ENCODE measurements around the gene MAPK6. TPM values are rescaled to one million over a fixed set of nuclear protein-coding genes. Genes with fewer than 3 reads are reported as not detected.
"Not testable (repeated sequence)": the region's sequence is repeated elsewhere in the genome, so short reads cannot be mapped to it uniquely, and the experiment has no call there.

The MAPK6 gene
- total RNA-seq, 1 experiment from 2014 or later = 83.2 TPM

- TF ChIP-seq AFF4 (CRISPR knock-in tag; IDR thresholded peaks at IDR 0.05; ENCODE audit: borderline replicate concordance) (no peak), SOX15 (CRISPR knock-in tag; IDR thresholded peaks at IDR 0.05) (no peak), NR1H2 (CRISPR knock-in tag; IDR thresholded peaks at IDR 0.05) (no peak), STAT6 (CRISPR knock-in tag; conservative IDR thresholded peaks at IDR 0.05; ENCODE audit: low read depth) (no peak), E2F4 (CRISPR knock-in tag; IDR thresholded peaks at IDR 0.05; ENCODE audit: borderline replicate concordance, low read depth) (no peak), ZNF263 (CRISPR knock-in tag; IDR thresholded peaks at IDR 0.05; ENCODE audit: low read depth) (no peak), RELA (CRISPR knock-in tag; IDR thresholded peaks at IDR 0.05; ENCODE audit: borderline replicate concordance) (no peak)
- TF ChIP-seq, protein P1, sequence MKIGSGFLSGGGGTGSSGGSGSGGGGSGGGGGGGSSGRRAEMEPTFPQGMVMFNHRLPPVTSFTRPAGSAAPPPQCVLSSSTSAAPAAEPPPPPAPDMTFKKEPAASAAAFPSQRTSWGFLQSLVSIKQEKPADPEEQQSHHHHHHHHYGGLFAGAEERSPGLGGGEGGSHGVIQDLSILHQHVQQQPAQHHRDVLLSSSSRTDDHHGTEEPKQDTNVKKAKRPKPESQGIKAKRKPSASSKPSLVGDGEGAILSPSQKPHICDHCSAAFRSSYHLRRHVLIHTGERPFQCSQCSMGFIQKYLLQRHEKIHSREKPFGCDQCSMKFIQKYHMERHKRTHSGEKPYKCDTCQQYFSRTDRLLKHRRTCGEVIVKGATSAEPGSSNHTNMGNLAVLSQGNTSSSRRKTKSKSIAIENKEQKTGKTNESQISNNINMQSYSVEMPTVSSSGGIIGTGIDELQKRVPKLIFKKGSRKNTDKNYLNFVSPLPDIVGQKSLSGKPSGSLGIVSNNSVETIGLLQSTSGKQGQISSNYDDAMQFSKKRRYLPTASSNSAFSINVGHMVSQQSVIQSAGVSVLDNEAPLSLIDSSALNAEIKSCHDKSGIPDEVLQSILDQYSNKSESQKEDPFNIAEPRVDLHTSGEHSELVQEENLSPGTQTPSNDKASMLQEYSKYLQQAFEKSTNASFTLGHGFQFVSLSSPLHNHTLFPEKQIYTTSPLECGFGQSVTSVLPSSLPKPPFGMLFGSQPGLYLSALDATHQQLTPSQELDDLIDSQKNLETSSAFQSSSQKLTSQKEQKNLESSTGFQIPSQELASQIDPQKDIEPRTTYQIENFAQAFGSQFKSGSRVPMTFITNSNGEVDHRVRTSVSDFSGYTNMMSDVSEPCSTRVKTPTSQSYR (CRISPR knock-in tag; IDR thresholded peaks at IDR 0.05) = no peak
Observed at GRCh38 chr15:52039925-52040781, 21.1 kb downstream of the MAPK6 start (continued).

DNA sequence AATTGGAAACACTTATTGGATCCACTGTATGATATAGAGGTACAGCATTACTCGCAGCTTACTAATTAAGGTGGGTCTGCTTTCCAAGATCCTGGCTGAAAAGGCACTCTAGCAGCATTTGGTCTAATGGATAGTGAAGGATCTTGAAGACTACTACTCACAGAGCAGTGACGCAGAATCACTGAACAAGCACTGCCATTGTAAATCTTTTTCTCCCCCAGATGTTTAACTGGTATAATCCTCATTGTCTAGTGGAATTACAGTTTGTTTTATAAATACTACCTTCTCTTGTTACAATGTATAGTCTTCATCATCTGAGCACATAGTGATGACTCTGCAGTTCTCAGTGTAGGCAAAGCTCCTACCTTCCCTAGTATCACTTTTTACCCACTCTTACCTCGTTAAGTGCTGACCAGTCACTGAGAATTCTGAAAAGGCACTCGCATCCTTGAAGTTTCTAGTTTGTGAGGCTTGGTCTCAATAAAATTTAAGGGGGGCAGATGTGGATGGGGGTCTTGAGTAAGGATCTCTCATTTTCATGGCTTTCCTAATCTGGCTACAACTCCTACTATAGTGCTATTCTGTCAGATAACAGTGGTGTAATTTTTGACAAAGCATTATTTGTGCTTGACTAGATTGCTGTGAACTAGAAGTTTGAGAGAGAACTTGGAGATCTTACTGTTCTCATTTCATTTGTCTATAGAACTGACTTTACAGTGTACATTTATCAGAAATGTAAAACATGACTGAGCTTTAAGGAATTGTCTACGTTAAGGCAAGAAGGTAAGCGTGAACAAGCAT lies 23.2 kb downstream of the MAPK6 start:
- Mint-ChIP-seq H3K27me3 (ENCODE audit: low read depth) (no peaks in the 10 kb centered on the region), H3K36me3 (peaks cover 7% of the 10 kb centered on the region), H3K4me1 (peaks cover 67% of the 10 kb centered on the region), H3K4me3 (no peak overlapping the region), H3K9me3 (no peaks in the 10 kb centered on the region), H3K27ac (peak overlapping the region; percentile 76)
- DNase-seq (ENCODE audit: low spot score) (no peak), ATAC-seq (no peak)
- ChIA-PET CTCF (interaction anchor here (1.4 kb wide), 1 partner anchor 36 kb away, joined by 3 read pairs; no protein-coding TSS in a partner anchor), POLR2A (interaction anchor here (0.6 kb wide), 1 partner anchor 20 kb away, joined by 8 read pairs; no protein-coding TSS in a partner anchor)
- TF ChIP-seq AFF4 (CRISPR knock-in tag; IDR thresholded peaks at IDR 0.05; ENCODE audit: borderline replicate concordance) = no peak
- TF ChIP-seq RELA (CRISPR knock-in tag; IDR thresholded peaks at IDR 0.05; ENCODE audit: borderline replicate concordance) = no peak
- TF ChIP-seq NR1H2 (CRISPR knock-in tag; IDR thresholded peaks at IDR 0.05) = no peak
- no peak for TF ChIP-seq GTF2I (CRISPR knock-in tag; conservative IDR thresholded peaks at IDR 0.05)
- TF ChIP-seq AR (CRISPR knock-in tag; IDR thresholded peaks at IDR 0.05) = no peak

DNA sequence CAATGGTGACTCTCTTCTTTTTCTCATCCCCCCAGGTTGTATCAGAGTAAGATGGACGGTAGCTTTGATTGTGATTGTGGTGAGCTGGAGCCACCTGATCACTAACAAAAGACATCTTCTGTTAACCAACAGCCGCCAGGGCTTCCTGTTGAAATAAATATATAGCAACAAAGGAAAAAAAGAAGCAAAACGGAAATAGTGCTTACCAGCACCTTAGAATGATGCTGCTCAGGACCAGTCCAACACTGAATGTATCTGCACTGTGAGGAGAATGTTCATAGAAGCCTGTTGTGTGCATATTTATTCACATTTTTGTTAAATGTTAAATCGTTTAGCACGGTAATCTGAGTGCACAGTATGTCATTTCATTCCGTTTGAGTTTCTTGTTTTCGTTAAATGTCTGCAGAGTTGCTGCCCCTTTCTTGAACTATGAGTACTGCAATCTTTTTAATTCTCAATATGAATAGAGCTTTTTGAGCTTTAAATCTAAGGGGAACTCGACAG lies 26.8 kb downstream of the MAPK6 start:
- CTCF ChIA-PET = interaction anchor here (0.6 to 1.6 kb wide), 5 partner anchors 16 to 74 kb away, joined by 3 to 5 read pairs (median 3); partner anchors contain the start of gene LEO1
- DNase-seq (ENCODE audit: low spot score); H3K27me3 Mint-ChIP-seq (ENCODE audit: low read depth); POLR2A ChIA-PET; H3K9me3 Mint-ChIP-seq; H3K4me3 Mint-ChIP-seq; ATAC-seq: not testable (repeated sequence)
- peaks cover 38% of the 10 kb centered on the region for H3K4me1 Mint-ChIP-seq
- peaks cover 27% of the 10 kb centered on the region for H3K36me3 Mint-ChIP-seq
- H3K27ac Mint-ChIP-seq = peak overlapping the region; percentile 53

Data from WTC11 (cell line).